ENCODE results near the gene MS4A10. TPM values are rescaled to one million over a fixed set of nuclear protein-coding genes. Genes with fewer than 3 reads are reported as not detected.

MS4A10 gene
- total RNA-seq, 1 experiment from 2014 or later, result not detected

DNA sequence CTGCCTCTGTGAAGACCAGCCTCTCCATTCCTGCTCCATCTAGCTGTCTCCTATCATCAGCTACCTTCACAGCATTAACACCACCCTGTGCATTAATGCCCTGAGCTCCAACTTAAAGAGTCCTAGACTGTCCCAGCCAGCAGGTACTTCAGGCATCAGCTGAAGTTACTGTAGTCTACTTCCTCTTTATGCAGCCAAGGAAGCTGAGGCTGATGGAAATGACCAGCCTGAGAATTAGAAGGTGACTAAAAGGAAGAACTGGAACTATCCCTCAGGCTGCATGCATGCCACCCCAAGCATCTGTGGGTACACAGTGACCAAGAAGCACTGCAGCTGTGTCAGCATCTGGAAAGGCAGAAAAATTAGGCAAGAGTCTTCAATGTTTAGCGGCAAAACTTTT lies 28.2 kb downstream of the MS4A10 start:
- H3K9me2 ChIP-seq (replicated peaks; ENCODE audit: low read length), result no peaks in the 10 kb centered on the region
- H3K27ac ChIP-seq (ENCODE audit: low read length), result no peak overlapping the region
- TF ChIP-seq EZH2phosphoT487 (IDR thresholded peaks at IDR 0.05; ENCODE audit: borderline replicate concordance, low read length) (no peak), EZH2 (IDR thresholded peaks at IDR 0.05; ENCODE audit: low read length, unreplicated experiment) (no peak), CTCF (conservative IDR thresholded peaks at IDR 0.05; ENCODE audit: low read depth, low read length) (no peak)
- no peaks in the 10 kb centered on the region for H3K27me3 ChIP-seq (ENCODE audit: low read length)
- DNase-seq (no peak), ATAC-seq (no peak)
- no peak overlapping the region for H3K9ac ChIP-seq (ENCODE audit: low read length)
- H3K4me2 ChIP-seq (ENCODE audit: low read length), result no peak overlapping the region
- BruUV-seq (replicated peaks), result no TSS peak
- no peaks in the 10 kb centered on the region for H3K4me1 ChIP-seq (ENCODE audit: insufficient read depth, low read length)
- no peaks in the 10 kb centered on the region for H4K20me1 ChIP-seq (ENCODE audit: low read length)
- H3F3A ChIP-seq (ENCODE audit: low read length, unreplicated experiment), result no peaks in the 10 kb centered on the region
- no peaks in the 10 kb centered on the region for H3K36me3 ChIP-seq (ENCODE audit: low read depth, low read length)
- POLR2A ChIA-PET (ENCODE audit: unreplicated experiment), result no interaction called here
- peaks cover 9% of the 10 kb centered on the region for H3K9me3 ChIP-seq (ENCODE audit: low read length)
- no peak overlapping the region for H2AFZ ChIP-seq (ENCODE audit: low read length)
- CTCF ChIA-PET, result interaction anchor here (0.5 kb wide), 1 partner anchor 34 kb away, joined by 4 read pairs; no protein-coding TSS in a partner anchor
- intact Hi-C loops (cut with micrococcal nuclease), result no loop called here
- no peak overlapping the region for H3K4me3 ChIP-seq (ENCODE audit: low read length)
- no peaks in the 10 kb centered on the region for H3K79me2 ChIP-seq (ENCODE audit: low read length)

DNA sequence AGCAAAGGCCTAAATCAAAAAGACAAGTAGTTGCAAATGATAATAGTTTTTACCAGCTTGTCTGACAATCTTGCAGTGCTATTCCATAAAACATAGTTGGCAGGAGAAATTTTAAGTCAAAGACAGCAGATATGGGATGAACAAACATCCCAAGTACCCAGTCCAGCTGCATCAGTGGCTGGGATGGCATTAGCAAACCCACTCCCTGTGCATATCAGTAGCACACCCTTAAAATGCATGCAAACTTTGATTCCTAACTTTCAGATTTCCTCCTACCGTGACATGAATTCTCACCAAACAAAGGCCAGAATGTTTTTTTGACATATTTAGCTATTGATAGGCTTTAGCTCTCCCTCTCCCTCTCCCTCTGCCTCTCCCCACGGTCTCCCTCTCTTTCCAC lies 29.0 kb downstream of the MS4A10 start:
- no peaks in the 10 kb centered on the region for H3K27me3 ChIP-seq (ENCODE audit: low read length)
- no peaks in the 10 kb centered on the region for H4K20me1 ChIP-seq (ENCODE audit: low read length)
- no peak overlapping the region for H3K27ac ChIP-seq (ENCODE audit: low read length)
- DNase-seq (no peak), ATAC-seq (no peak)
- H3K79me2 ChIP-seq (ENCODE audit: low read length), result no peaks in the 10 kb centered on the region
- no peaks in the 10 kb centered on the region for H3F3A ChIP-seq (ENCODE audit: low read length, unreplicated experiment)
- H3K4me1 ChIP-seq (ENCODE audit: insufficient read depth, low read length), result no peaks in the 10 kb centered on the region
- peaks cover 9% of the 10 kb centered on the region for H3K9me3 ChIP-seq (ENCODE audit: low read length)
- ChIA-PET CTCF (interaction anchor here (0.5 kb wide), 1 partner anchor 33 kb away, joined by 4 read pairs; no protein-coding TSS in a partner anchor), POLR2A (ENCODE audit: unreplicated experiment) (no interaction called here)
- H3K9ac ChIP-seq (ENCODE audit: low read length), result no peak overlapping the region
- BruUV-seq (replicated peaks), result no TSS peak
- intact Hi-C loops (cut with micrococcal nuclease), result no loop called here
- TF ChIP-seq EZH2phosphoT487 (IDR thresholded peaks at IDR 0.05; ENCODE audit: borderline replicate concordance, low read length) (no peak), EZH2 (IDR thresholded peaks at IDR 0.05; ENCODE audit: low read length, unreplicated experiment) (no peak), CTCF (conservative IDR thresholded peaks at IDR 0.05; ENCODE audit: low read depth, low read length) (no peak)
- no peak overlapping the region for H2AFZ ChIP-seq (ENCODE audit: low read length)
- H3K36me3 ChIP-seq (ENCODE audit: low read depth, low read length), result no peaks in the 10 kb centered on the region
- no peaks in the 10 kb centered on the region for H3K9me2 ChIP-seq (replicated peaks; ENCODE audit: low read length)
- no peak overlapping the region for H3K4me2 ChIP-seq (ENCODE audit: low read length)
- no peak overlapping the region for H3K4me3 ChIP-seq (ENCODE audit: low read length)

DNA sequence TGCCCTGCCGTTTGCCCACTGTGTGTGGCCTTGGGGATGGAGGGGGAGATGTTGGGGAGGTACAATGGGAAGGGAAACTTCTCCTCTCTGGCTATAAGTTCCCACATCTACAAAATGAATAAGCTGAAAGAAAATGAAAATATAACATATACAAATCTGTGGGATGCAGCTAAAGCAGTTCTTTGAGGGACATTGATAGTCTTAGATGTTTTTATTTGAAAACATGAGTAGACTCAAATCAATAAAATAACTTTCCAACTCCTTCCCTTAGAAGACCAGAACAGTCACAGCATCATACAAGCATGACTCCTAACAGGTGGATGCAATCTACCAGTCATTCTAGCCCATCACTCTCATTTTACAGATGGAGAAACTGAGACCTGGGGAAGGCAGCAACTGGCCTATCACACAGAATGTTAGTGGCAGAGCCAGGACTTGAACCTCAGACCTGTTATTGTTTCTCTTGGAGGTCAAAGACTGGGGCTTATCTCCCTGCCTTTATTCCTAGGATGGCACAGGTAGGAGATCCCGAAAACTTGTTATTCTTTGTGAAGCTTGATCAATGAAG lies 31.5 kb downstream of the MS4A10 start:
- no peak for ATAC-seq
- intact Hi-C loops (cut with micrococcal nuclease), result no loop called here

More for the DNA sequence above, 31.5 kb downstream of the MS4A10 start:
- Histone ChIP-seq H3K9me2 (replicated peaks; ENCODE audit: low read length) (no peaks in the 10 kb centered on the region), H3K36me3 (ENCODE audit: low read depth, low read length) (no peaks in the 10 kb centered on the region), H3K4me2 (ENCODE audit: low read length) (no peak overlapping the region), H4K20me1 (ENCODE audit: low read length) (no peaks in the 10 kb centered on the region), H3K4me1 (ENCODE audit: insufficient read depth, low read length) (no peaks in the 10 kb centered on the region), H3K9ac (ENCODE audit: low read length) (no peak overlapping the region), H3K4me3 (ENCODE audit: low read length) (no peak overlapping the region), H3K9me3 (ENCODE audit: low read length) (peaks cover 9% of the 10 kb centered on the region), H3K27ac (ENCODE audit: low read length) (no peak overlapping the region), H2AFZ (ENCODE audit: low read length) (no peak overlapping the region), H3K79me2 (ENCODE audit: low read length) (no peaks in the 10 kb centered on the region), H3K27me3 (ENCODE audit: low read length) (no peaks in the 10 kb centered on the region), H3F3A (ENCODE audit: low read length, unreplicated experiment) (no peaks in the 10 kb centered on the region)
- no peak for DNase-seq
- BruUV-seq (replicated peaks), result no TSS peak
- ChIA-PET POLR2A (ENCODE audit: unreplicated experiment) (no interaction called here), CTCF (no interaction called here)
- TF ChIP-seq EZH2phosphoT487 (IDR thresholded peaks at IDR 0.05; ENCODE audit: borderline replicate concordance, low read length) (no peak), CTCF (conservative IDR thresholded peaks at IDR 0.05; ENCODE audit: low read depth, low read length) (no peak), EZH2 (IDR thresholded peaks at IDR 0.05; ENCODE audit: low read length, unreplicated experiment) (no peak)

All from PC-3 (cell line).